Ishikawa (cell line): ENCODE data around the gene ARHGEF4.

Experiments used
- CREB1 ChIP-seq: IDR thresholded peaks from 2 replicates; pipeline ENCODE4 v1.6.1; 2012; ENCODE audit warnings: low read depth
- EP300 ChIP-seq: IDR thresholded peaks from 2 replicates; pipeline ENCODE4 v1.6.1; 2012; ENCODE audit warnings: borderline replicate concordance
- FOXM1 ChIP-seq: IDR thresholded peaks from 2 replicates; pipeline ENCODE4 v1.6.1; 2012; ENCODE audit warnings: low read depth, borderline replicate concordance
- NFIC ChIP-seq: IDR thresholded peaks from 2 replicates; pipeline ENCODE4 v1.6.1; 2012
- YY1 ChIP-seq: IDR thresholded peaks from 2 replicates; pipeline ENCODE4 v1.6.1; 2012; ENCODE audit warnings: low read depth

DNA sequence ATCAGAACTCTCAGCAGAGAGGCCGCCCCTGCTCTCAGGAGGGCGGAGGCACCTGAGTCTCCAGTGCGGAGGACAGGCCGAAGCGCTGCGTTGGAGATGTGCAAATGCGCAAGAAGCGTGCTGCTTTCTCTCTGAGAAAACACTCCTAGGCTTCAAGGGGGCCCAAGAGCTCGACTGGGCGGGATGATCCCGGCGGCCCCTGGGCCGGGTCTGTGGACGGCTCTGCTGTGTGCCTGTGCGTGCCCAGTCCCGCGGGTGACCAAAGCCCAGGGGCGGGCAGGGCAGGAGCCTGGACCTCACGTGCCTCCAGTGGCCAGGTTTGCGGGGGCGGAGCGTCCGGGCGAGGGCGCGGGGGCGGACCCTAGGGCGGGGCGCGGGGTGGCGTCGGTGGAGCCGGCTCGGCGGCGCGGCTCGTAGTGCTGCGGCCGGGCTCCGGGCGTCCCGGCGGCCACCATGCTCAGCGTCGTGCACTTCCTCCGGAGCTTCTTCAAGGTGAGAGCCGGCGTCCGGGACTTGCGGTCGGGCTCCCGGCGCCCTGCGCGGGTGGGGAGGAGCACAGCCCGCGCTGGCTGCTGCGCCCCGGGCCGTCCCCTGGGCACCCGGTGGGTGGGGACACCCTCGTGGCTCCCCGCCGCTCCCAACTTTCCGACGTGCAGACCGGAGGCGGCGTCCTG lies at the start of gene ARHGEF4:
- TF ChIP-seq FOXM1 (no peak), YY1 (no peak), NFIC (no peak), CREB1 (no peak), EP300 (no peak)
